ENCODE results near the gene PACS1.

The PACS1 gene

DNA sequence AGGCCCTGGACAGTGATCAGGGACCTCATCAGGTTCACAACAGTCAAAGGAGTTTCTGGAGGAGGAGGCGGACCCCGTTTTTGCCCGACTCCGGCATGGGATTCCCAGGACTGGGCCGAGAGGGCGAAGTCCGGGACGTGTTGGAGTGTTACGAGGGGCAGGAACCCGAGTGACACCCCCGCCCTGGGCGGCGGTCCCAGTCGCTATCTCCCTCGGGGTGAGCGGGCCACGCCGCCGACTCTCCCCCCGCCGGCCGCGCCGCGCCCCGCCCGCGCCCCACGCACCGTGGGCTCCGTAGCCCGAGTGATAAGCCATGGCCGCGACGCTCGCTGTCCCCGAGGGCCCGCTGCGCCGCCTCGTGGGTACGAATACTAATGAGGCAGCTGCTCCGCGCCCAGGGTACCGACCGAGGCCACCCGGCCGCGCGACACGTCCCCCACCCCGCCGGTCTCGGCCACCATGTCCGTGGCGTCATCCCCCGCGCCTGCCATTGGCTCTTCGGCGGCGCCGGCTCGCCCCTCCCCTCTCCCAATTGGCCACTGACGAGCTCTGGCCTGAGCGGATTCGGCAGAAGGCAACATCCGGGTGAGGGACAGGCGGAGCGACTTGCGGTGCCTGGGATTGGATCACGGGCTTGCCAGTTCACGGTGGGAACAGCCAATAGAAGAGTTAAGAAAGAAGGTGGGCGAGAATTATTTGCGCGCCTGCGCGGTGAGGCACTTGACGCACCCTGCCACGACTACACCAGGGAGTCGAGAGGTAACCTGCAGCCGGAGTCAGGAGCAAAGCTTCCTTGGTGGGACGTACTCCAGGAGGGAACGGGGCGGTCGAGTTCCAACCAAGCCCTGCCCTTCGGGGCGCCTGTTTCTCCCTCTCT is 218.8 kb downstream of the PACS1 start, which contains the start of gene YIF1A:
TSS of gene YIF1A (minus strand) at position 473 of the 877 bp plus-strand sequence. CDS start at position 315, 158 bp downstream.
- DNase-seq (ENCODE audit: low read depth): peak; percentile 100

DNA sequence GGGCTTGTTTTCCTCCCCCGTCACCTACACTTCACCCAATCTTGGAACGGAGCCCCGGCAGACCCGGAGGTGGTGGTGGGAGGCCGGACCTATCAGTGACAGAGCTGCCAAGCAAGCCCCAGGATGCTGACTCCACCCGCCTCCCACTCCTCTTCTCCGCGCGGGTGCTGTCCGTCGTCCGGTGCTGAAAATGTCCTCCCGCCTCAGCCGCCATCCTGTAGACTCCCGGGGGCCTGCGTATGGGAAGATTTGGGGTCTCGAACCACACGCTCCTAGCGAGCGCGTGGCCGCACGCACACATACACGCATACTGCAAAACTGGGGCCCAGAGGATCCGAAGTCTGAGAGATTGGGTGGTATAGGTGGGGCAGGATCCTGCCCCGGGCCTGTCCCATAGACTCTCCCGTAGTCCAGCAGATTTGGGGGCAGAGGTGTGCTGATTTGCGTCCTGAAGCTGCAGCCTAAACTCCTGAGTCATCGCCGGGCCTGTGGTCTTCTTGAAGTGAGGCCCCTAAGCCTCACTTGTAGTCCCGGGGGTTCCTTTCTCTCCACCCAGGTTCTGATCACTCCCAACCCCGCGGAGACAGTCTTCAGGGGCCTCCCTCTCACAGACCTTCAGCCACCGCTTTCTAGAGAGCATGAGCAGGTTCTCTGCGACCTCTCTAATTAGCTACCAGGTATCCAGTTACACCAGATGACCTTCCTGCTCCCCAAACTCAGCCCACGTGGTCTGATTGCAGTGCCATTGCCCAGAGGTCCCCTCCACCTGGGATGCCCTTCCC is 219.7 kb downstream of the PACS1 start:
- no peak for DNase-seq (ENCODE audit: low read depth)

DNA sequence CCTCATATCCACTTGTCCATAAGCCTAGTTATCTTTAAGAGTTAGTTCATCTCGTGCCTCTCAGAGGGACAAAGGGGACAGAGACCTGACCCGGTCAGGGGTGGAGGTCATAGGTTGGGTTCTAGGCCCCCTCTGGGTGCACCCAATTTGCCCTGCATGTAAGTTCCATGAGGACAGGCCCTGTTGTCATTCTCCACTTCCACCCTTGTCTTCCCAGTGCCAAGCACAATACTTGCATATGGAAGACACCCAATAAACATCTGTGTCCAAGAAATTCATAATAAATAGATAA is 220.2 kb downstream of the PACS1 start:
- no peak for DNase-seq (ENCODE audit: low read depth)

DNA sequence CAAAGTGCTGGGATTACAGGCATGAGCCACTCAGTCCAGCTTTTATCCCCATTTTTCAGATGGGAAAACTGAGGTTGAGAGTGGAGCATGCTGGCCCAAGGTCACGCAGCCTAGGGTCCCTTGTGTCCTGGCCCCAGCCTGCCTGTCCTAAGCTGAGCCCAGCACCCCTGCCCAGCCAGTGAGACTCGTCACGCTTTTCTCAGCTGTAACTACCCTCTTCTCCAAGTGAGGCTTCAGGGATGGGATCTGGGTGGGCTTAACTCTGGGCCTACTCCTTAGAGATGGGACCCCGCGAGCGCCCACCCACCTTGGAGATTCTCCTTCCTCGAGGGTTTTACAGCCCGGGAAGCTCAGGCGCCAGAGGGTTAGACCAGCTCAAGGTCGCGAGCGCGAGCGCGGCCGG is 221.2 kb downstream of the PACS1 start:
- DNase-seq (ENCODE audit: low read depth): no peak

DNA sequence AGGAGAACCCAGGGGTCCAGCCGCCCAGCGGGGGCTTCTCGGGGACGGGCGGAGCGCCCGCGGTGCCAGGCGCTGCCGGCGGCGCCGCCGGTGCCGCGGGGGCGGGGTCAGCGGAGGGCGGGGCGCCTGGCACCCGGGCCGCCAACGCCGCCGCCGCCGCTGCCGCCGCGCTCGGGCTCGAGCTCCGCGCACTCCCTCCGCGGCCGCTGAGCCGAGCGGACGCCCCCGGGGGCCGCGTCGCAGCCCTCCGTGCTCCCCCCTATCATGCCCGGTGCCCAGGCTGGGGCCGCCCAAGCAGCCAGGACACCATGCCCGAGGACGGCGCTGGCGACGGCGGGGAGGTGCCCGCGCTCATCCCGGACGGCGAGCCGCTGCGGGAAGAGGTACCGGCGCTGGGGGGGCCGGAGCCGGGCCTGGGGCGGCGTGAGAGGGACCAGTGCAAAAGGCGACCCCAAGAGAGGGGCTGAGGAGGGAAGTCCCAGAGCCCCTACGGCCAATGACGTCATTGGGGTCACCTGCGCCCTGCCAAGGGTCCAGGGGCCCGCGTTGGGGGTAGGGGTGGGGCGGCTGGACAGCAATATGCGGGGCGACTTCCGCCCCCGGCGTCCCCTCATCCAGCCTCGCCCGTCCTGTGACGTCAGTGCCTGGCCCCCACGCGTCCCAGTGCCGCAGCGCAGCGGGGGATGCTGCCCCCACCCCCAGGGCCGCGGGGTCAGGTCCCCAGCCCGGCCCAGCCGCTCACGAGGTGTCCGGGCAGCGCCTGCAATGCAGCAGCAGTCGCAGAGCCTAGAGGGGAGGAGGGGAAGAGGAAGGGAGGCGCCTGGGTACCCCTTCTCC is 221.9 kb downstream of the PACS1 start, which contains the start of gene TMEM151A:
TSS of gene TMEM151A (plus strand) at position 189 of the 837 bp plus-strand sequence. CDS start at position 309, 120 bp downstream.
- DNase-seq (ENCODE audit: low read depth): no peak

DNA sequence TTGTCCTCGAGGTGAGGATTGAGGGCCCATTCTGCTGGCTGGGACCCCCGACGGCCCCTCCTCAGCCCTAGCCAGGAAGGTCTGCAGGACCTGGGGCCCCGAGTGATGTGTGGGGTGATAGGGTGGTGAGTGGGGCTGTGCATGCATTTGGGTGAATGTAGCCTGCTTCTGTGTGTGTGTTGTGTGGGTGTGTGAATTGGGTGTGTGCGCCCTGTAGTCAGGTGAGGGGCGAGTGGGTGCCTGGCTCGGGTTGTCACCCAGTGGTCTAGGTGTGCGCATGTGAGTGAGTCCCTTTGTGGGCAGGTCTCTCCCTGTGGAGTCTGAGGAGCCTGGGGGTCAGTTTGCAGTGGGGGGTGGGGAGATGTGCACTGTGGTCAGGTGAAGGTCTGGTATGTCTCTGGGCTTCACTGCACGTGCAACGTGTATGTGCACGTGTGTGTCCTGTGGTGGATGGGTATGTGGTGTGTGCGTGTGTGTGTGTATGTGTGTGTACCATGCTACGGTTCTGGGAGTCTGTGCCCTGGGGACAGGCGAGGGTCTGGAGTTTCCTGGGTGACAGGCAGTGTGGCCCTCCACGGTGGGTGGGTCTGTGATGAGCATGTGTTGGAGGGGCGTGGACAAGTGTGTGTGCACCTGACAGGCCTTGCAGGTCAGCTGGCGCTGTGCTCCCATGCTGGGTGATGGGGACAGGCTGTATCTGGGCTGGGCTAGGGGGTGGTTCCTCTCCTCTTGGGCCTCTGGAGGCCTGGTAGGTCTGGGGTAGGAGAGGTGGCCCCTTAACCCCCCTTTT is 222.7 kb downstream of the PACS1 start:
- DNase-seq (ENCODE audit: low read depth): no peak

DNA sequence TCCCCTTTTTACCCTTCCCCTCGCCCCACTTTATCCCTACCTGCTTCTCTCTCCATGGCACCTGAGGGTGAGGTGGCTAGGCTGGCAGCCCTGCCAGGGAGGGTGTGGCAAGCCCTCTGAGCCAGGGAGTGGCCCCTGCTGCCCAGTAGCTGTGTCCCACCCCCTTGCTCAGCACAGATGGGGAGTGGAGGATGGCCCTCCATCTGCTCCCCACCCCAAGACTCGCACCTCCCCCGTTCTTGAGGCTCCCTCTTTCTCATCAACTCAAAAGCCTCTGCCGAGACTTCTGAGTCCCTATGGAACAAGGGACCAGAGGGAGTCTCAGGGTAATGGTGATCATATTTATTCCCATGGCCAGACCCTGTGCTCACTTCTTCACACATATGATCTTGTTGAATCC is 223.3 kb downstream of the PACS1 start:
- no peak for DNase-seq (ENCODE audit: low read depth)

DNA sequence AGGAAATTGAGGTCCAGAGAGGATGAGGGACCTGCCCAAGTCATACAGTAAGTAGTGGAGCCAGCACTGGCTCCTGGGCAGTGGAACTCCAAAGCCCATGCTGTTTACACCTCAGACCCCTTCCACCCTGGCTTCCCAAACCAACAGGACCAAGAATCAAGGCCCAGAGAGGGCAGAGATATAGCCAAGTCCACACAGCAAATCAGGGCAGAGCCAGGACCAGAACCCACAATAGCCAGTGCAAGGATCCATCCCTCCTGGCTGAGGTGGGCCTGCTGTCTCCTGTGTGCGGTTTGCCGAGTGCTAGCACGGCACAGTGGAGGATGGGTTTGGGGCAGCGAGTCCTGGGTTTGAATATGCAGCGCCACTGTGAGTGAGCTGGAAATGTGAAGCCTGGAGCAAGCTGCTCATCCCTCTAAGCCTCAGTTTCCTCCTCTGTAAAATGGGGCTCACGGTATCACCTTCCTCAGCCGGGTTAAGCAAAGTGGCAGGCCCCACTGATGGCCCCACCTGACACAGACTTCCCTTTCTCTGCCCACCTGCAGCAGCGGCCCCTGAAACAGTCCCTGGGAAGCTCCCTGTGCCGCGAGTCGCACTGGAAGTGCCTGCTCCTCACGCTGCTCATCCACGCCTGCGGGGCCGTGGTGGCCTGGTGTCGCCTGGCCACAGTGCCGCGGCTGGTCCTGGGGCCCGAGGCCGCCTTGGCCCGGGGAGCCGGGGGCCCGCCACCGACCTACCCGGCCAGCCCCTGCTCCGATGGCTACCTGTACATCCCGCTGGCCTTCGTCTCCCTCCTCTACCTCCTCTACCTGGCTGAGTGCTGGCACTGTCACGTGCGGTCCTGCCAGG is 223.9 kb downstream of the PACS1 start:
- no peak for DNase-seq (ENCODE audit: low read depth)
